ENCODE measurements around the gene NOL3.

Gene NOL3

DNA sequence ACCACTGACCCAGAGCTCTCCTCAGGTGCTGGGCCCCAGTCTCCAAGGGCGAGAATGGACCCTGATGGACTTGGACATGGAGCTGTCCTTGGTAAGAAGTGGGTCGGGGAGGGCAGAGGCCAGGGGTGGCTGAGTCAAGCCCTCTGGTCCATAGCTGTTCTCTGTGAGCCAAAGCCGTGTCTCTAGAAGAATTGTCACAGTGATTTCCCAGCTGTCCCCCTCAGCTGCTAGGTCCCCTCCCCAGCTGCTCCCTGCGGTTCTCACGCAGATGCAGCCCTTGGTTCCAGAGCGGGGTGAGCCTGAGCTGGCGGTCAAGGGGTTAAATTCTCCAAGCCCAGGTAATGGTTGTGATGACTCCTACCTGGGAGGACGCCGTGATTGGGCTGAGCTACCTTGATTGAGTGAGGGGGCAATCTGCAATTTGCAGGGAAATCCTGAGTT, 1.3 kb upstream of the NOL3 start:
- no peak for FAIRE-seq
- no peak for DNase-seq (ENCODE audit: extremely low spot score, insufficient read length, low read depth)

- FAIRE-seq (no peak), DNase-seq (ENCODE audit: extremely low spot score, insufficient read length, low read depth) (no peak)
These were observed 633 bp upstream of the NOL3 start for GRCh38 chr16:67169642-67170167.

DNA sequence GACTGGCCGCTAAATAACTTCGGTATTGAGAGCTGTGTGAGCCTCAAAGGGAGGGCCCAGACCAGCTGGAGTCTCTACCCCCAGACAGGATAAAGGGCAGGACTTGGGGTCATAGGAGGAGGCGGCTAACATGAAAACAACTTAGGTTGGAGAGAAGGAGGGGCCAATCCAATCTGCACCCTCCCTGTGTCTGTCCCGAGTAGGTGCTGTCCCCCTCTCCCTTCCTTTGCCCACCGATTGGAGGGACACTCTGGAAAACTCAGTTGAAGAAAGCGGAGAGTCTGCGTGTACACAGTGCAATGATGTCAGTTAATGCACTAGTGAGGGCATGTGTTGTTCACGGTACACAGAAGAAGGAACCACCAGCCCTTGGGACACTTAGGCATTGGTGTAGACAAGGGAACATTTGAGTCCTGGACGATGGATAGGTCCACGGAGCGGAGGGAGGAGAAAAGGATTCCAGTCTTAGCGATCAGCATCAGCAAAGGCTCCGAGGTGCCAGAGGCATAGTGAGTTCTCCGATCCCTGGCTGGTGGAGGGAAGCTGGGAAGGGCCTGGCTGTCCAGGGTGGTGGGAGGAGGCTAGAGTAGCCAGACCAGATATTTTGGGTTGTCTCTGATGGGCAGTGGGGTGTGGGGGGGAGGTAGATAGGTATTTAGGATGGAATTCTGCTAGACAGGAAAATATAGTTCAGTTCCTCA, 761 bp downstream of the NOL3 start:
- FAIRE-seq (no peak), DNase-seq (ENCODE audit: extremely low spot score, insufficient read length, low read depth) (no peak)

DNA sequence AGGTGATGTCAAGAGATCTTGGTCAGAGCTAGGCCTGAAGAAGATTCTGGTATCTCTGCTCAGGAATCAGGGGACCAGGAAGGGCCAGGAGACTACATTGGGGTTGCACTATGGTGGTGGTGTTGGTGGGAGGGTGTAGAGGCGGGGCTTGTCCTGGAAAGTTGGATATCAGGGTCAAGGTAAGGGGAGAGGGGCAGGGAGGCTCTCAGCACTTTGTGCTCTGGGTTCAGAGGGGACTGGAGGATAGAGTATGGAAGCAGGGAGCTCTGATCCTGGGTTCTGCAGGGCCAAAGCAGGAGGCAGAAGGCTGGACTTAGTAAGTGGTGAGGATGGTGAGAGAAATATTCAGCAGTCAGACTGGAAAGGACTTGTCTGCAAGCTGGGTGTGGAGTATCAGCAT, 3.0 kb downstream of the NOL3 start:
- DNase-seq (ENCODE audit: extremely low spot score, insufficient read length, low read depth) (no peak), FAIRE-seq (no peak)

- FAIRE-seq (peak; percentile 67), DNase-seq (ENCODE audit: extremely low spot score, insufficient read length, low read depth) (no peak)
These were observed 3.7 kb downstream of the NOL3 start for GRCh38 chr16:67173808-67174705.

GRCh38 chr16:67174706-67175231, 4.4 kb downstream of the NOL3 start:
- DNase-seq (ENCODE audit: extremely low spot score, insufficient read length, low read depth): no peak
- FAIRE-seq: no peak

DNA sequence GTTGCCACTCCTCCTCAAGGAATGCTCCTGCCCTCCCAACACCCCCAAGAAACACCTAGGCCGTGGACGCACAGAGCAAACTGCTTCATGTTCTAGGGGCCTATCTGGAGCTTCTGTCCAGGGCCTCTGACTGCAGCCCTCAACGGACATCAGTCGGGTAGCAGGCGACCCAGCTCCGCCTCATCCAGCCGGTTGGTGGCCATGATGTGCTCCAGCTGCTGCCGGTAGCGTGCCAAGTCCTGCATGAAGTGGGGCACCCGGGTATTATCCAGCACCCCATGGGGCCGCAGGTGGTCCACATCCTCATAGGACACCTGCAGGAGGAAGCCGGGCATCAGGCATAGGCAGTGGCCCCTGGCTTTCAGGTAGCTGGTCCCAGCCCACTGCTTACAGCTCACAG, 6.3 kb downstream of the NOL3 start:
- FAIRE-seq (no peak), DNase-seq (ENCODE audit: extremely low spot score, insufficient read length, low read depth) (no peak)

DNA sequence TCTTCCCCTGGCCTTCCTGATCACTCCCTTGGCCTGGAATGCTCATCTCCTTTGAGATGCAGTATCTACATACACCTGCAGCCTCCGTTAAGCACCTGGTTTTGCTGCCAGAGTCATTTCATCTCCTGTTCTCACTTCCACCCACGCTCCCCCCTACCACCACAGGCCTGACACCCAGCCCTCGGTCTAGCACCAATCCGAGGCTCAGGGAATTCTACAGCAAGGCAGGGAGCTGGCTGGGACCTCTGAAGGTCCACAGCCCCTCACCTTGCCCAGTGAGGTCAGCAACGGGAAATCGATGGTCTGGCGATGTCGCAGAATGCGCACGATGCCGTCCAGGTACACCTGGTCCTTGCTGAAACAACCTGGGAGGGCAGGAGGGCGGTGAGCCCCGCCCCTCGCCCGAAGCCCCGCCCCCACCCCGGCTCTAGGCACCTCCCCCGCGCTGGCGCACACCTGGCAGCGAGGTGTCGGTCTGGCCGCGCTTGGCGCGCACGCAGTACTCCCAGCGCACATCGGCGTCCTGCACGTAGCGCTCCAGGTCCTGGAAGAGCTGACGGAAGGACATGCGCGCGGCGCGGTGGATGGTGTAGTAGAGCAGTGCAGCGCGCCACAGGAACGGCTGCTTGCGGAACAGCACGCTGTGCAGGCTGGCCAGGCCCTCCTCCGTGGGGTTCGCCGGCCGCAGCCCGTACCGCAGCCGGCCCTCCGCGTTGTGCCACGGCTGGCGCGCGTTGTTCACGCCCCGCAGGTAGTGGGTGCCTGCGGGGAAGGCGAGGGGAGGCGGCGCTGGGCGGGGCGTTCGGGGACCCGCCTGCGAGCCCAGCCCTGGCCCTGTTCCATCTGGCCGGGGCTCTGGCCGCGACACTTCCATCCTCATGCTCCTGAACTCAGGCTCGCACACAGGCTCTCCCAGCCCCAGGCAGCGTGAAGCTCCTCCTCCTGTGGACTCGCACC, 7.7 kb downstream of the NOL3 start:
- DNase-seq (ENCODE audit: extremely low spot score, insufficient read length, low read depth): no peak
- no peak for FAIRE-seq

DNA sequence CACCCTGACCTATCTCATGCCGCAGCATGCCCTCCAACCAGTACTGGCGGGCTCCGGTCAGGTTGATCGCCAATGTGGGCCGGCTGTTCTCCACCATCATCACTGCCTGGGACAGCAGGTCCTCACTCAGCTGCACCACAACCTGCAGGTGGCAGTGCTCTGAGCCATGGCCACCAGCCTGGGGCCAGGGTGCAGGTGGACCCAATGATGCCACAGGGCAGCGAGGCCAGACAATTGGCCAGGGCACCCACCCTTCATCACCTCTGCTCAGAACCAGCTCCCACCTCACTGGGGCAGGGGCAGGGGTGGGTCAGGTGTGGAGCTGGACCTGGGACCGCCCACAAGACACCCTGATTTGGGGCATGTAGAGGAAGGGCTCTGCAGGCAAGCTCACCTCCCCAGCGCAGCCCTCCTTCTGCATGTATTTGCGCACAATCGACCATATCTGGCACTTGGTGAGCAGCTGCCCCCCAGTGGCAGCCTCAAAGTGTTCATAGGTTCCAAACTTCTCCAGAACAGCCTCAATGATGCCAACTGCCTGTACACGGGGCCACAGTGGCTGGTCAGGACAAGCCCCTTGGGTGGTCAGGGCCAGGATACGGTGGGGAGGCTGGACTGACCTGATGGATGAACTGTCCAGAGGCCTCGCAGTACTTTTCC, 9.2 kb downstream of the NOL3 start:
- no peak for DNase-seq (ENCODE audit: extremely low spot score, insufficient read length, low read depth)
- no peak for FAIRE-seq

DNA sequence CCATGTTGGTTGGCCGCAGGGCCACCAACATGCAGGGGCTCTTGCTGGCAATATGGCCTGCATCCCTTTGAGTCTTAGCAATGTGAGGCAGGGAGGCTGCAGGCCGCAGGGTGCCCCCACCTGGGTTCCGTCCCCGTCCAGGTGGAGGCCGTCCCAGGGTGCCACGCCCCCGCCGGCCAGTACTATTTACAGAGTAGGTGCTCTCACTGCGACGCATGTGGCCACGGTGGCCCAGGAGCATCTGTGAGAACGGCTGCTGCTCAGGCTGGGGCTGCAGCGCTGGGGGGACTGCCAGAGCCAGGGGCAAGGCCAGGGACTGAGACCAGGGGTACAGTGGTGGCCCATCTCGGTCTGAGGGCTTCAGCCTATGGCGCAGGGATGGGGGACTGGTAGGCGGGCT, 9.8 kb downstream of the NOL3 start:
- no peak for FAIRE-seq
- no peak for DNase-seq (ENCODE audit: extremely low spot score, insufficient read length, low read depth)

DNA sequence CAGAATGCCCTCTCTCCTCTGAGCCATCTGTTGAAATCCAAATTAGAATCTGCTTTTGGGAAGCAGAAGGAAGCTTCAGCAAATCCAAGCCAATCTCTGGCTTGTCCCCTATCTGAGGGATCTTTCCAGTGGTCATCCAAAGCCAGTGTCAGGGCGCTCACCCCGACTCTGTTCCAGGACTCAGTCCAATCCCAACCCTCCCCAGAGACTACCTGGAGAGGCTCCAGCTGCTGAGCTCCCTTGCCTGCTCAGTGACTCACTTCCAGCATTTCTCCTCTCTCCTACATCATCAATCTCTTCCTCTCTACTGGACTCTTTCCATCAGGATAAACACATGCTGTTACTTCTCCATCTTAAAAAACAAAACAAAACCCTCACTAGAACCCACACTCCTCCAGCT, 11.0 kb downstream of the NOL3 start:
- no peak for FAIRE-seq
- DNase-seq (ENCODE audit: extremely low spot score, insufficient read length, low read depth): no peak

GRCh38 chr16:67182288-67182687, 11.9 kb downstream of the NOL3 start:
- FAIRE-seq (no peak), DNase-seq (ENCODE audit: extremely low spot score, insufficient read length, low read depth) (no peak)

DNA sequence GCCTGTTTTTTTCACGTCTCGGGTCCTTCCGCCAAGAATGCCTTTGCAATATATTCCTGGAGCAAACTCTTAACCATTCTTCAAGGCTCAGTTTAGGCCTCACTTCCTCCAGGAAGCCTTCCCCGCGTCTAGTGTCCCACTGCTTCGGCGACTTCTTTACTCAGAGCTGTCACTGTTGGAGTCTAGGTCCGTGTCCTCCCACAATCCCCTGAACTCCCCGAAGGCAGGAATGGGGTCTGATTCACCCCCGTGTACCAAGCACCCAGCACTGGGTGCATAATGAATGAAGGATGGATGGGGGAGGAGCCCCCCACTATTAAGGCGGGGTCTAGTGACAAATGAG, 12.9 kb downstream of the NOL3 start:
- no peak for FAIRE-seq
- no peak for DNase-seq (ENCODE audit: extremely low spot score, insufficient read length, low read depth)

DNA sequence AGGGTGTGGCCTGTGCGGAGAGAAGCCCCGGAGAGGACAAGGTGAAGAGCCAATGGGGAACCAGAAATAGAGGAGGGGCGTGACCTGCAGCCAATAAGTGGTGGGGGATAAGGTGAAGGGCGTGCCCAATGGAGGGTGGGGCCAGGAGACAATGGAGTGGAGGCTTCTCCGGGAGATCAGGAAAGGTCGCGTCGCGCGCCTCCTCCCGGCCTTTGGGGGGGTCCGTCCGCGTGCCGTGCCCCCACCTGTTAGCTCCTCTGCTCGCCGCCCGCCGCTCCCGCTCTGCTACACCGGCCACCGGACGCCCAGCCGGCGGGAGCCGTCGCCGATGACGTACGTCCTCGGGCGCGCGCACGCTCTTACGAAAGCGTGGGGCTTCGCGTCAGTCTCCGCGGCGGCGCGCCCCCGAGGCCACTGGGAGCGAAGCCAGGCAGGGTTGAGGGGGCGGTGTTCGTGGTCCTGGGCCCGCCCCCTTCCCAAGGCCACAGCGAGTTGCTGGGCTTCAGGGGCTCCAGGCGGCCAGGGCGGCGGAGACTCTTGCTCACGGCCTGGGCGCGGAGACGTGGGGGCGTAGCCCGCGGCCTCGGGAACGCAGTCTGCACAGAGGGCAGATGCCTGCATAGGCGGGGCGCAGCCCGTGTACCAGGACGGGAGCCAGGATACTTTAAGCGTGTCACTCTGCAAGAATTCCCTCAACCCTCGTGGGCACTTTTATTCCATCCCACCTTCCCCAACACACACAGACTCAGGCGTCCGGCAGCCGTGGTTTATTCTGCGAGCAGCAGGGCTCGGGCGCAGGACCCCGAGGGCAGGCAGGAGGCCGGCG, 13.5 kb downstream of the NOL3 start, which contains the start of gene MATCAP1:
TSS of gene MATCAP1 (minus strand) at position 337 of the 826 bp plus-strand sequence. CDS start 3,353 bp downstream, outside the sequence.
- peak; percentile 99 for DNase-seq (ENCODE audit: extremely low spot score, insufficient read length, low read depth)
- FAIRE-seq: peak; percentile 99

GRCh38 chr16:67184453-67184994, 14.2 kb downstream of the NOL3 start:
- no peak for DNase-seq (ENCODE audit: extremely low spot score, insufficient read length, low read depth)
- no peak for FAIRE-seq

DNA sequence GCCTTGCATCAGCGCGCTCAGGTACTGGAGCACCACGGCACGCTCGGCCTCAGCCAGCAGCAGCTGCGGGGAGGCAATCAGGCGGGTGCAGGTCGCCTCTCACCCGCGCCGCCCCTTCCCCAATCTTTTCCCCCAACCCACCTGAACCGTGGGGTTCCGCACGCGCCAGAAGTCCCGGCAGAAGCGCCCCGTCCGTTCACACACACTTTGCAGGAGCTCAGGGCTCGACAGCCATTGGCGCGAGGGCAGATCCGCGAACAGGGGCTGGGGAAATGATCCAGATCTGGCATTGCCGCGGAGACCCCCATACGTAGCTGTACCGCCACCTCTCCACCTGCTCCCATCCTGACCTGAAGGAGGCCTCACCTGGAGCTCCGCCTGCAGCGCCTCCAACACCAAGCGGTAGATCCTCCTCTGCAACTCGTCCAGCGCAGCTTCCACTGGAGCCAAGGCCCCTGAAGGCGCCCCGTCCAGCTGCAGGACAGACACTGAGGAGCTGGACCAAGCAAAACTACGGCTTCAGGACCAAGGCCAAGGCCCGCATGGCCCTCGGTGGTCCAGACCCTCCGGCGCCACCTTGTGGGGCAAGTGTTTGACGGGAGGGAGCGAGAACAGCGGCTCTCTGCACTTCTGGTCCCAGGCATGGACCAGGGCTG, 14.8 kb downstream of the NOL3 start:
- no peak for DNase-seq (ENCODE audit: extremely low spot score, insufficient read length, low read depth)
- peak; percentile 89 for FAIRE-seq

GRCh38 chr16:67185651-67186134, 15.4 kb downstream of the NOL3 start:
- FAIRE-seq (no peak), DNase-seq (ENCODE audit: extremely low spot score, insufficient read length, low read depth) (no peak)
